Fibroblast of skin of abdomen (primary cell): Measurements from ENCODE around the gene SEPTIN7. TPM values are rescaled to one million over a fixed set of nuclear protein-coding genes. Genes with fewer than 3 reads are reported as not detected.
"Not testable (repeated sequence)": the region's sequence is repeated elsewhere in the genome, so short reads cannot be mapped to it uniquely, and the experiment has no call there.

Experiments
- DNase-seq: peaks from one replicate; pipeline ENCODE4 v3.0.0-alpha.2; 2013
- polyA plus RNA-seq, 2 experiments: library from polyadenylated mRNA; unstranded; fragments of 120-200 nt; gene quantifications; one replicate each; pipeline ENCODE4 v1.2.1, GENCODE V29; 2013; ENCODE audit not compliant: insufficient read length in 2 of 2

Gene SEPTIN7
- polyA plus RNA-seq (2013, experiment 1 of 2; ENCODE audit: insufficient read length): 431 TPM
- 416 TPM for polyA plus RNA-seq (2013, experiment 2 of 2; ENCODE audit: insufficient read length)

DNA sequence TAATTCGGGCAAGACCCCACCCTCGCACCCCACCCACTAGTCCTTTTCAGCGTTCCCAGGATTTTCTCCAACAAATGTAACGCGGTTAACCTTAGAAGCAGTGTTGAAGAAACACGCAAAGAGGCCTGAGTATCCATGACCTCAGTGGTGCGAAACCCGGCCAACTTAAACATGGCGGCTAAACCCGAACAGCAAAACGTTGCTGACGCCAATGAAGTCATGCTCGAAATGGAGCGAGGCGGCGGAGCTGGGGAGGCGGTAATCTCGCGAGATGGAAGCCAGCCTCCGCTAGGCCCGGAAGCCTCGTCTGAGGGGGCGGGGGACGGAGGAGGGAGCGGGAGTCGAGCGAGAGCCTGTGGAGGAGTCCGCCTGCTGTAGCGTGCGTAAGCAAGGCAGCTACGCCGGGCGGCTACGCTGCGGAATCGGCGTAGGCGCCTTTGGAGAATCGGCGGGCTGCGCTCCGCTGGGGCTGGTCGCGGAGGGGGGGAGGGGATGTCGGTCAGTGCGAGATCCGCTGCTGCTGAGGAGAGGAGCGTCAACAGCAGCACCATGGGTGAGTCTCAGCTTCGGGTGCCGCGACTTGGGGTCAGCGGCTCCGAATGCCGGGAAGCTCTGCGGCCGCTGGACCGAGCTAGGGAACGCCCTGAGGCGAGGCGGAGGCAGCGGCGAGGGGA, at the start of gene SEPTIN7:
TSS of gene SEPTIN7 (plus strand) at position 340 of the 674 bp plus-strand sequence. CDS start at position 493, 153 bp downstream.
- DNase-seq: peak; percentile 99

DNA sequence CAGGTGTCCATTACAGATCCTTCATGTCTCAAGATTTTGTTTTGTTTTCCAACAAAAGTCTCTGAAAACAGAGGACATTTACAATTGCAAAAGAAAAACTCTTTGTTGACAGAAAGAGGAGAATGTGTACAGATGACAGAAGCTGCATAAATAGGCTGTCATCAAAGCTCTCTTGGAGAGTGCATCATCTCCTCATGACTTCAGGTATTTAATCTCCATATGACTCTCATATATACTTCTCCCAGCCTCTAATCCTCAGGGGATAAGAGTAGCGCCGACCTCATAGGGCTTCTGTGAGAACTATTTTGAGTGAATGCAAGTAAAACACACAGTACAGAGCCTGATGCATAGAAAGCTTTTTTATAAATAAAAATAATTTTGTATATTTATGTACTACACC, 48.1 kb upstream of the SEPTIN7 start:
- DNase-seq: no peak

DNA sequence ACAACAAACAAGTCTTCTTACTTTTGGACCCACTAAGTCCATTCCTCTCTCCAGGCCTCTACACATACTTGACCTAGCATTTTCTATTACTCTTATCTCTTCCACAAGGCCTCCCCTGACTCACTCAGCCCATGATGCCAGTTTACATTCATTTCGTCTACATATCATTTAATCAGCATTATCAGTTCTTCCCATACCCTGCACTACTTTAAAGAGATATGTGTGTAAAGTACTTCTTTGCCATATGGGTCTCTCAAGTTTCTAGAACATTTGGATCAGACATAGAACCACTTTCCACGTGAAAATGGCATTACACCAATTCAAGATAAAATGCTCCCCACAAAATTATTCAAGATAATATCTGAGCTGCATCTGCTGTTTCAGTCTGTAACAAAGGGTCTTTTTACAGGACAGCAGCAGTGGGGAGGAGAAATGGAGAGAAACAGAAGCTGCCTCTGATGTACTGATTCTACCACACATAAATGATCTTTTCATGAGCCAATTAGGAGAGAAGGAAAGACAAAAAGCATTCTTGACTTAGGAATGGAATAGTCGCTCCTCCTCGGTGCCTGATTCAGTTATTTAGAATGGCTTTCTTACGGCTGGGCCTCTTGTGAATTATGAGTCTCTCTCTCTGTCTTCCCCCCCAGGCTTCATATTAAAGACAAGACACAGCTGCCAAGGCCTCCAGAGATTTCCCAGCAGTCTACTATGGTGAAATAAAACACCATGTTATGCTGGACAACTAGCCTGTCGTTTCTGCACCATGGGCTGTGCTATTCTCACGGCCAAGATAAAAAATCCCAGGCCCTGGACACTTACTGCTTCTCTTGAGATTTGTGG, 46.9 kb upstream of the SEPTIN7 start:
- DNase-seq: peak; percentile 69

- DNase-seq: no peak
These were observed 46.1 kb upstream of the SEPTIN7 start for GRCh38 chr7:35754741-35755140.

DNA sequence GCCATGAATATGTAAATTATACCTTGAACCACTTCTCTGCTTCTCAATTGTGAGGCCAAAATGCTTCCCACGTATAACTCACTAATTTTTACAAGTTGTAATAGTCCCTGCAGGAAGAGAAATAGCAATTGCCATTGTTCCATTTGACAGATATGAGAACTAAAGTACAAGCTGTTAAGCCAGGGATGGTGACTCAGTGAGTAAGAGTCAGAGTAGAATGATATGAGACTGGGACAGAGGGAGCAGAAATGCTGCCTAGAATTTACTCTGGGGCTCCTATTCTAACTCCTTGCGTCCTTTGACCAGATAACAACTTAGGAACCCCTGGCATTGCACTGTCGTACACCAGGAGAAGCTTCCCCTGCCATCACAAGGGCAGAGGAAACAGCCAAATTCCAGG, 45.1 kb upstream of the SEPTIN7 start:
- no peak for DNase-seq

DNA sequence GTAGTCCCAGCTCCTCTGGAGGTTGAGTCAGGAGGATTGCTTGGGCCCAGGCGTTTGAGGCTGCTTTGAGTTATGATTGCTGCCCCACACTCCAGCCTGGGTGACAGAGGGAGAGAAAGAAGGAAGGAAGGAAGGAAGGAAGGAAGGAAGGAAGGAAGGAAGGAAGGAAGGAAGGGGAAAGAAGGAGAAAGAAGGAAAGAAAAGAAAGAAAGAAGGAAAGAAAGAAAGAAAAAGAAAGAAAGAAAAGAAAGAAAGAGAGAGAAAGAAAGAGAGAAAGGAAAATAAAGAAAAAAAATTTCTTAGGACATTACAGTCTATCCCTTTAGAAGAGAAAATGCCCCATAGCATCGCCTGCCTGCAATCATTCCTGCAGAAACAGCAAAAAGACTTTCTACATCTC, 44.4 kb upstream of the SEPTIN7 start:
- DNase-seq: not testable (repeated sequence)

- DNase-seq: no peak
These were observed 43.3 kb upstream of the SEPTIN7 start for GRCh38 chr7:35757574-35757973.

DNA sequence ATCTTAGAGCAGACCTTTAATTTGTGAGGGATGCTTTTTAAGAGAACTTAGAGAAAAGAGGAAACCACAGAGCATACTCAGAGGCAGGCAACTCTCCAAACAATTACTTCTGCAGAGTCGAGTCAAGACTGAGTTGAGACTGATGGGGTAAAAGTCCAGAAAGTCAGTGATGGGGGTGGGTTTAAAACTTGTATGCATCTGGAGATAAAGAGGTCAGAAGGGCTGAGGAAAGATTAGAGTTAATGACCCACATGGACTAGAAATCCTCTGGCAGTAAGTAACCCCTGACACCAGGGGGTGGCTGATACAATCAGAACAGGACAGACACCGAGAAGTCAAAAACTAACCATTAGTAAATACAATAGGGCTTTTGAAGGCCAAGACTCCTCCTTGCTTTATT, 42.4 kb upstream of the SEPTIN7 start:
- DNase-seq: no peak

- no peak for DNase-seq
These were observed 40.6 kb upstream of the SEPTIN7 start for GRCh38 chr7:35760143-35760745.

DNA sequence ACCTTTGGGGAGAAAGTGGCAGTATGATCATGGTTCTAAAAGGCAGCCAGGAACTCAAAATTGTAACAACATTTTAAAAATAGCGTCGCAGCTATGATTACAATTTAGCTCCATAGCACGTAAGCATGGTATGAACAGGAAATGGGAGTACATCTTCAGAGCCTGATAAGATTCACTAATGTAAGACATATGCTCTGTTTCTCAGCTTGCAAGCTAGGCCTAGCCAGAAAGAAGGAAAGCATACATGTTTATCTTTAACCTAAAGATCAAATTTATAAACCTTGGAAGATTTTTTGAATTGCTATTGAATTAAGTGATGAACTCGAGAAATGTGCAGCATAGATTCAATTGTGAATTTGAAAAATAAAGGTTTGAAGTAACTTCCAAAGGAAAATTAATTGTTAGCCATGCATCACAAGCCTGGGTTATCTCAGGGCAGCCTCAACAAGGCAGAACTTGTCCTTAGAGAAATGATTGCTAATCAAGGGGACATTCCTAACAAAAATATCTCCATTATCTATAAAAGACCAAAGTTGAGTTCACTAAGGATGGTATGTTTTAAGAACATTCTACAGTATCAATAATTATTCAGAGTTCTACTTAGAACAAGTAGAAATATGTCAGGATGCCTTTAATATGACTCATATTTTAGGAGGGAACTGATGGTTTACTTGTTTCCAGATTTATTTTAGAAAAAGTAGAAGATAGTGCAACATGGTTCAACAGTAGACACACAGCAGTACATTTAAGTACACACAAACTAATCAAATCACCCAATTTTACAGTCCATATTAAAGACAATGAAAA, 38.8 kb upstream of the SEPTIN7 start:
- peak; percentile 64 for DNase-seq

DNA sequence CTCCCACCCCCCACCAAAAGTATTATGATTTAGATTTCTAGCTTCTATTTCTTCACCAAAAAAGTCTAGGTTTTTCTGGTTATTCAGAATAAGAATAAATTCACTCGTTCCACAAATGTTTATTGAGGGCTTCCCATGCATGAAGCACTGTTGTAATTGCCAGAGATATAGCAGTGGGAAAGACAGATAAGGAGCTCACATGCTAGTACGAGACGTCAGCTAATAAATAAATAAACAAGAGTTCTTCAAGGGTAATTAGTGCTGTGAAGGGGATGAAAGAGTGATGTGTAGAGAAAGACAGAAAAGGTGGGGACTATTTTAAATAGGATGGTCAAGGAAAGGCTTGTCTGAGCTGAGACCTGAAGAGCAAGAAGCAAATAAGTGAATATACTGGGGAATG, 38.1 kb upstream of the SEPTIN7 start:
- no peak for DNase-seq

DNA sequence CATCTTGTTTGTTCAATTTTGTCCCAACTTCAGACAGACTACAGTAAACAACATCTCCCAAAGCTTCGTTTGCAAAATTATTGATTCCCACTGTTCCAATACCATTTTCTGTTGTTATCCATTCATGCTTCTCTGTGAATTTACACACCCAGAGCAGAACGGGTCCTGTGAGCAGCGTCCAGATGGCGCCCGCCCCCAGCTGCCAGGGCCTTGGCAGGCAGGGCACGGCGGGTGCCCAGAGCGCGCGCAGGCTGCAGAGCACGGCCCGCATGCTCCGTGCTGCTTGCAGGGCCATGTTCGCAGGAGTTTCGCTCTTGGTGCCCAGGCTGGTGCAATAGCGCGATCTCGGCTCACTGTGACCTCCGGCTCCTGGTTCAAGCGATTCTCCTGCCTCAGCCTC, 32.5 kb upstream of the SEPTIN7 start:
- no peak for DNase-seq

- no peak for DNase-seq
These were observed 29.1 kb upstream of the SEPTIN7 start for GRCh38 chr7:35771776-35772175.

DNA sequence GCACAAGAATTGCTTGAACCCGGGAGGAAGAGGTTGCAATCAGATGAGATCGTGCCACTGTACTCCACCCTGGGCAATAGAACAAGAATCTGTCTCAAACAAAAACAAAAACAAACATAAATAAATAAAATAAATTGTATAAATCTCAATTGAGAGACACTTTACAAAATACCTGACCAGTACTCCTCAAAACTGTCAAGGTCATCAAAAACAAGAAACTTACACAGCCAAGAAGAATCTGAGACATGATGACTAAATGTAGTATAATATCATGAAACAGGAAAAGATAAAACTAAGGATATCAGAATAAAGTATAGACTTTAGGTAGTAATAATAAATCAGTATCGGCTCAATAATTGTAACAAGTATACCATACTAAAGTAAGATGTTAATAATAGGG, 26.9 kb upstream of the SEPTIN7 start:
- DNase-seq: no peak

DNA sequence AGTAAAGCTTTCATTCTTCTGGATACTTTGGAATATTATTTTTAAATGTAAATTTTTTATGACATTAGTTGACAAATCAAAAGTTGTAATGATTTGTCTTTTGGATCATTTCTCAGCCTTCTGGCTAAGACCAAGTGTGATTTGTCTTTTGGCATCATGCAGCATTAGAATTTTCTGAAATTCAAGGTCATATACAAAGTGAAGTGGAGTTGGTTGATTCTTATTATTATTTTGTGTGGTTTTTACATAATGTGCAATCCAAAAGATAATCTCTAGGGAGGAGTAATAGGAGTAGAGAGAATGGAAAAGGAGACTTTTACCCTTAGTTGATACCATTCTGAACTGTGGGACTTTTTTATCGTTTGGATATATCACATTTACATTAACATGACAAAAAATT, 24.2 kb upstream of the SEPTIN7 start:
- no peak for DNase-seq

- DNase-seq: no peak
These were observed 23.7 kb upstream of the SEPTIN7 start for GRCh38 chr7:35777121-35777520.

- no peak for DNase-seq
These were observed 20.8 kb upstream of the SEPTIN7 start for GRCh38 chr7:35780070-35780469.

DNA sequence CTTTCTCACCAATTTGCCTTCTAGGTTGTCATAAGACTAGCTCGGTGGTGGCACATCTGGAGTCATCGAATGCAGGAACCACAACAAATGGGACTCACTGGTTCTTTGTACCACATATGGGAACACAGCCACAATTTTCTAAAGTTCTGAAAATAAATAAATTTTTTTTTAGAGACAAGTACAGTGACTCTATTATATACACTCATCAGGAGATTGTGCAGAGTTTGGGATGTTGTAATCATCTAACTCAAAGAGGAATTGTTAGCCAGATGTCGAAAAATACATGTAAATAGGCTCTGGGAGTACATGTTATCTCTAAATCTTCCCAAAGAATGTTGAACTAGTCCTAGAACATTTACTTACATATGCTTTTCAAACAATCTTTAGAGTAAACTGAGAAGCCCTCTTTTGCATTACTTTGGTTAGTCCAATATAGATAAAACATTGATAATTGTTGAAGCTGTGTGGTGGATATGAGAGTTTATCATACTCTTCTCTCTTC, 19.6 kb upstream of the SEPTIN7 start:
- no peak for DNase-seq

GRCh38 chr7:35781767-35782515, 18.9 kb upstream of the SEPTIN7 start:
- DNase-seq: no peak

DNA sequence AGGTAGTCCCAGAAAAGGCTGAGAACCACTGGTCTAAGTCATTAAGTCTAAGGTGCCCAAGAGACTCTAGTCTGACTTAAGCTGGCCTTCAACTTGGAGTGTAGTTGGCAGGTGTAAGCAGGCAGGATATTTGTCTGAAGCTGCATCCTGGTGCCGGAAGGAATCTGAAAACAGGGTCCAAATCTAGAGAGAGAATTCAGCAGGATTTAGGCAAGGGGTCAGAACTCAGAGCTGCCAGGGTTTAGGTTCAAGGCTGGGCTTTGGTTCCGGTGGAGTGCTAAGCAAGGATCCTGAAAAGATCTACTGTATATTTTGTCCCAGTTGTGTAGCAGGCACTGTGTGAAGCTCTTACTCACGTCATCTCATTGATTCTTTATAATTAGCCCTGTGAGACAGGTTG, 16.5 kb upstream of the SEPTIN7 start:
- DNase-seq: no peak

DNA sequence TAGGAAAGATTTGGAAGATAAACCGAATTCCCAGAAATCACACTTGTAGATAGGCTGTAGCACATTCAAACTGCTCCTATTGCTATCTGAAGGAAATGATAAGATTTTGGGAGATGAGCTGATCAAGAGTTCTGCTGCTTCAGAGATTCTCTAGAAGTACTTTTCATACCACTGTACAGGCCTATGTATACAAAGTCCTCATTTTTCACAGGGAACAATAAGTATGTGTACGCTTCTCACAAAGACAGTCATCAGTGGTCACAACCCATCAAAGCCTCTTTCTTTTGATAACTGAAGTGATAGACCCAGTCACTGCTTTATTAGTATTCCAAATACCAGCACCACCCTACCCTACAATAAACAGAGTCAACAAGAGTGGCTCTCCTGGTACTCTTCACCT, 15.6 kb upstream of the SEPTIN7 start:
- DNase-seq: no peak

- DNase-seq: no peak
These were observed 12.9 kb upstream of the SEPTIN7 start for GRCh38 chr7:35787925-35788324.
